ENCODE measurements around the gene KATNAL1. TPM values are rescaled to one million over a fixed set of nuclear protein-coding genes. Genes with fewer than 3 reads are reported as not detected.

KATNAL1 gene
- total RNA-seq, 1 experiment from 2014 or later: 11.2 TPM

DNA sequence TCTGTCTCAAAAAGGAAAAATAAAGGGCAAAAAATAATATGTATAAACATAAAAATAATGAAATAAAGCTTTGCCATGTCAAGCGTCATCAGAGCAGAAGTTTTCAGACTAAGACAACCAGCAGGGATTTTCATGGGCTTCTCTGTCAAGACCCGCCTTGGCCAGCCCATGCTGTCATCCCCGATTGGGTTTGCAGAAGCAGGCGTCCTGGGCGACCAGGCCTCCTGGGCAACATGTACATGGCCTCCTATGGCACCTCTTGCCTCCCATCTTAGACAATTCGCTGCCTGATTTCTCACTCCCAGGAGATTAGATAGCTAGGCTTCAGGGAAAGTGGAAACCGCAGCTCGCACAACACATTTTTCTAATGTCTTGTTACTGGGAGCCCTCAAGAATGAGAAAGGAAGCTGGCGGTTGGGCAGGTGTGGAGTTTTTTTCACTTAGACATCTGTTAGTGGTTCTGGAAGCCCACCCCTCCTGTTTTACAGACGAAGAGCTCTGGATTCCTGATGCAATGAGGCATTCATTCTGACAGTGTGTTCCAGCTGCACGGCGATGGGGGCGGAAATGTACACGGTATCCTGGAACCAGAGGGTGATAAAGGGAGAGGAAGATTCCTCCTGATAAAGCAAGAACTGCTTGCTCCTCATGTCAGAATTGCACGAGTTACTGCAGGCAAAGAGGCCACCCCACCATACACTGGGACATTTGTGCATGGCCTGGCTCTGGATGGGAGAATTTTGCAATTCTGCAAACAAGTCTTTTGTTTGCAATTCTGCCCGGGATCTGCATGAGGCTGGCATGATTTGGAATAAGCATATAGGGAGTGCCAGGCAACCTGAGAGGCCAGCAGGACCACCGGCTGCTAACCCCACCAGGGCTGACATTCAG lies 47.4 kb upstream of the KATNAL1 start:
- no CpG with 5 or more reads among the region's 17 CpGs for WGBS (ENCODE audit: extremely low coverage, insufficient read length, low lambda C conversion rate)
- Histone ChIP-seq H2BK20ac (ENCODE audit: low read depth, low read length, poor library complexity, severe bottlenecking) (no peak overlapping the region), H4K8ac (replicated peaks; ENCODE audit: insufficient read length, low read depth, low read length) (no peak overlapping the region), H3K4ac (ENCODE audit: low read depth, low read length) (no peak overlapping the region), H2BK120ac (ENCODE audit: low read depth, low read length, poor library complexity, severe bottlenecking) (no peak overlapping the region), H3K79me2 (ENCODE audit: insufficient read depth, low read length) (no peaks in the 10 kb centered on the region), H4K5ac (ENCODE audit: insufficient read length, low read depth, low read length) (no peak overlapping the region), H3K9me3 (ENCODE audit: control insufficient read depth, low read depth, low read length) (no peaks in the 10 kb centered on the region), H3T11ph (ENCODE audit: low read length) (no peak overlapping the region), H4K91ac (ENCODE audit: insufficient read length, low read depth, low read length) (no peak overlapping the region), H3K27me3 (ENCODE audit: insufficient read depth, low read length) (no peaks in the 10 kb centered on the region), H3K18ac (ENCODE audit: insufficient read length, low read depth, low read length) (no peak overlapping the region), H2BK15ac (ENCODE audit: low read depth, low read length) (no peak overlapping the region), H2AK5ac (ENCODE audit: insufficient read length, low read length) (no peak overlapping the region), H3K4me1 (ENCODE audit: insufficient read depth, low read length) (no peaks in the 10 kb centered on the region), H3K9ac (ENCODE audit: extremely low read depth, insufficient read length, low read length) (no peak overlapping the region), H3K23me2 (ENCODE audit: insufficient read length, low read depth, low read length, poor library complexity, severe bottlenecking) (no peaks in the 10 kb centered on the region), H3K27ac (ENCODE audit: insufficient read length, low read depth, low read length) (no peak overlapping the region), H2BK12ac (ENCODE audit: insufficient read length, low read depth, low read length) (no peak overlapping the region), H3K79me1 (ENCODE audit: insufficient read depth, low read depth, low read length, poor library complexity, severe bottlenecking) (no peaks in the 10 kb centered on the region), H4K20me1 (ENCODE audit: control insufficient read depth, insufficient read depth, insufficient read length) (no peaks in the 10 kb centered on the region), H3K23ac (ENCODE audit: insufficient read length, low read depth, low read length) (no peak overlapping the region), H3K4me2 (ENCODE audit: insufficient read depth, insufficient read length, low read length) (no peak overlapping the region), H2AFZ (ENCODE audit: low read length) (no peak overlapping the region), H3K14ac (ENCODE audit: insufficient read depth, low read length) (no peak overlapping the region), H3K56ac (ENCODE audit: insufficient read length, low read depth, low read length) (no peak overlapping the region), H2BK5ac (ENCODE audit: insufficient read length, low read length) (no peak overlapping the region)
- DNase-seq: no peak
- H3K4me3 Mint-ChIP-seq: no peak overlapping the region
- H3K9me3 Mint-ChIP-seq: peaks cover 6% of the 10 kb centered on the region in 2 experiments
- H3K27me3 Mint-ChIP-seq (ENCODE audit: low read depth): no peaks in the 10 kb centered on the region; the same call in 1 of the 2 replicates
- no peak overlapping the region for H3K27ac Mint-ChIP-seq
- H3K4me1 Mint-ChIP-seq: peaks cover 7 to 12% of the 10 kb centered on the region in 2 experiments
- TF ChIP-seq, protein P1, sequence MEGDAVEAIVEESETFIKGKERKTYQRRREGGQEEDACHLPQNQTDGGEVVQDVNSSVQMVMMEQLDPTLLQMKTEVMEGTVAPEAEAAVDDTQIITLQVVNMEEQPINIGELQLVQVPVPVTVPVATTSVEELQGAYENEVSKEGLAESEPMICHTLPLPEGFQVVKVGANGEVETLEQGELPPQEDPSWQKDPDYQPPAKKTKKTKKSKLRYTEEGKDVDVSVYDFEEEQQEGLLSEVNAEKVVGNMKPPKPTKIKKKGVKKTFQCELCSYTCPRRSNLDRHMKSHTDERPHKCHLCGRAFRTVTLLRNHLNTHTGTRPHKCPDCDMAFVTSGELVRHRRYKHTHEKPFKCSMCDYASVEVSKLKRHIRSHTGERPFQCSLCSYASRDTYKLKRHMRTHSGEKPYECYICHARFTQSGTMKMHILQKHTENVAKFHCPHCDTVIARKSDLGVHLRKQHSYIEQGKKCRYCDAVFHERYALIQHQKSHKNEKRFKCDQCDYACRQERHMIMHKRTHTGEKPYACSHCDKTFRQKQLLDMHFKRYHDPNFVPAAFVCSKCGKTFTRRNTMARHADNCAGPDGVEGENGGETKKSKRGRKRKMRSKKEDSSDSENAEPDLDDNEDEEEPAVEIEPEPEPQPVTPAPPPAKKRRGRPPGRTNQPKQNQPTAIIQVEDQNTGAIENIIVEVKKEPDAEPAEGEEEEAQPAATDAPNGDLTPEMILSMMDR (conservative IDR thresholded peaks at IDR 0.05): no peak
- H3K36me3 Mint-ChIP-seq (ENCODE audit: insufficient read depth in 1 of 3, low read depth in 3 of 3): peaks cover 4 to 8% (median 7%) of the 10 kb centered on the region in 3 experiments; a peak in 3 of 7 replicates
